ENCODE measurements around the gene CPXM1.

DNA sequence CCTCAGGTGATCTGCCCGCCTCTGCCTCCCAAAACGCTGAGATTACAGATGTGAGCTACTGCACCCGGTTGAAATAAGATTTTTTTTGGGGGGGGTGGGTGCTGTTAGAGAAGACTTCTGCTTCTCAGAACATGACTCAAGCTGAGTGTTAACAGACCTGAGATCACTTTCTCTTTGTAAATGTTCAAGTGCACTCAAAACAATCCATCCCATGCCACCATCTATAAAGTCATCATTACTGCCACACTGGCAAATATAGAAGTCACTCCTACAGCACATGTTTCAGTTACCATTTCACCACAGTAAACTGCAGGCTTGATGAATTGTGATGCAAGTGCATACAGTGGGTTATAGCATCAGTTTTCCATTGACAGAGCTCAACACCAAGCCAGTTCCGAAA is 49.1 kb upstream of the CPXM1 start:
- TF ChIP-seq SMAD5 (IDR thresholded peaks at IDR 0.05; ENCODE audit: low read depth) = no peak
- TF ChIP-seq POLR2A (IDR thresholded peaks at IDR 0.05; ENCODE audit: low read depth, low read length) = no peak
- TF ChIP-seq JUND (IDR thresholded peaks at IDR 0.05; ENCODE audit: low read depth, low read length) = no peak
